Neutrophil (primary cell): Measurements from ENCODE around the gene GPATCH8.

ENCODE experiments used
- H3K27ac ChIP-seq: fragments of 200-600 bp; sonication (generic); 2 replicates; pipeline ENCODE4 v1.5.1; 2016; ENCODE audit warnings: mild to moderate bottlenecking, moderate library complexity
- H3K27me3 ChIP-seq: fragments of 200-600 bp; sonication (generic); 2 replicates; pipeline ENCODE4 v1.6.0; 2016; ENCODE audit warnings: mild to moderate bottlenecking
- H3K36me3 ChIP-seq: fragments of 200-600 bp; sonication (generic); 2 replicates; pipeline ENCODE4 v1.5.1; 2017
- H3K4me1 ChIP-seq, 2 experiments: fragments of 200-600 bp in 1 of 2; sonication (generic) in 1 of 2; 1 replicate in 1 of 2; 2 replicates in 1 of 2; pipeline versions ENCODE4 v1.5.1 to v1.6.1; 2013 to 2016; ENCODE audit warnings: low read depth in 1 of 2, low read length in 1 of 2, mild to moderate bottlenecking in 1 of 2, moderate library complexity in 1 of 2; ENCODE audit not compliant: control insufficient read depth in 1 of 2, insufficient read depth in 1 of 2
- H3K4me3 ChIP-seq, 2 experiments: fragments of 200-600 bp in 1 of 2; sonication (generic) in 1 of 2; 1 replicate in 1 of 2; 2 replicates in 1 of 2; pipeline ENCODE4 v1.5.1; 2013 to 2016; ENCODE audit warnings: low read depth in 1 of 2, low read length in 1 of 2, mild to moderate bottlenecking in 1 of 2, moderate library complexity in 1 of 2
- H3K9me3 ChIP-seq: fragments of 200-600 bp; sonication (generic); 2 replicates; pipeline ENCODE4 v1.5.1; 2016
- CTCF ChIP-seq: fragments of 200-600 bp; sonication (generic); IDR thresholded peaks from 2 replicates; pipeline ENCODE4 v1.5.1; 2016; ENCODE audit warnings: antibody characterized with exemption

Gene GPATCH8

GRCh38 chr17:44499722-44500121, 3.5 kb downstream of the GPATCH8 start:
- Histone ChIP-seq H3K36me3 (no peaks in the 10 kb centered on the region), H3K9me3 (no peaks in the 10 kb centered on the region), H3K4me3 (no peak overlapping the region), H3K4me1 (peaks cover 21 to 23% of the 10 kb centered on the region in 2 experiments), H3K27me3 (no peaks in the 10 kb centered on the region), H3K27ac (no peak overlapping the region)
- TF ChIP-seq CTCF = no peak

- no peak for TF ChIP-seq CTCF
- Histone ChIP-seq H3K27me3 (no peaks in the 10 kb centered on the region), H3K36me3 (no peaks in the 10 kb centered on the region), H3K9me3 (no peaks in the 10 kb centered on the region), H3K4me3 (no peak overlapping the region), H3K27ac (no peak overlapping the region), H3K4me1 (peaks cover 5% of the 10 kb centered on the region in 2 experiments)
Measured at GRCh38 chr17:44496815-44497214, 6.4 kb downstream of the GPATCH8 start.

- no peaks in the 10 kb centered on the region for H3K27me3 ChIP-seq
- H3K4me1 ChIP-seq = no peaks in the 10 kb centered on the region
- H3K4me3 ChIP-seq = no peak overlapping the region
- no peak overlapping the region for H3K27ac ChIP-seq
- no peaks in the 10 kb centered on the region for H3K9me3 ChIP-seq
- H3K36me3 ChIP-seq = no peaks in the 10 kb centered on the region
- no peak for TF ChIP-seq CTCF
Measured at GRCh38 chr17:44493339-44493738, 9.9 kb downstream of the GPATCH8 start.

- no peaks in the 10 kb centered on the region for H3K4me1 ChIP-seq
- TF ChIP-seq CTCF = no peak
Measured at GRCh38 chr17:44492706-44493272, 10.4 kb downstream of the GPATCH8 start.

GRCh38 chr17:44489581-44489980, 13.6 kb downstream of the GPATCH8 start:
- Histone ChIP-seq H3K4me3 (no peak overlapping the region), H3K4me1 (no peaks in the 10 kb centered on the region), H3K36me3 (no peaks in the 10 kb centered on the region), H3K27me3 (no peaks in the 10 kb centered on the region), H3K9me3 (no peaks in the 10 kb centered on the region), H3K27ac (no peak overlapping the region)
- TF ChIP-seq CTCF = no peak

More at GRCh38 chr17:44492706-44493272, 10.4 kb downstream of the GPATCH8 start:
- H3K4me3 ChIP-seq = no peak overlapping the region
- no peaks in the 10 kb centered on the region for H3K36me3 ChIP-seq
- no peaks in the 10 kb centered on the region for H3K9me3 ChIP-seq
- H3K27me3 ChIP-seq = no peaks in the 10 kb centered on the region
- no peak overlapping the region for H3K27ac ChIP-seq

GRCh38 chr17:44487170-44487569, 16.0 kb downstream of the GPATCH8 start:
- Histone ChIP-seq H3K27me3 (no peaks in the 10 kb centered on the region), H3K4me3 (no peak overlapping the region), H3K27ac (no peak overlapping the region), H3K4me1 (no peaks in the 10 kb centered on the region), H3K9me3 (no peaks in the 10 kb centered on the region), H3K36me3 (no peaks in the 10 kb centered on the region)
- no peak for TF ChIP-seq CTCF
